Smooth muscle cell (in vitro differentiated cells): ENCODE results near the gene SLC5A2. TPM values are rescaled to one million over a fixed set of nuclear protein-coding genes. Genes with fewer than 3 reads are reported as not detected.
"Not testable (repeated sequence)": the region's sequence is repeated elsewhere in the genome, so short reads cannot be mapped to it uniquely, and the experiment has no call there.

ENCODE experiments used
- DNase-seq: peaks from one replicate; lab custom pipeline; 2025; ENCODE audit not compliant: unreplicated experiment; lab: John Stamatoyannopoulos, UW
- H2AFZ ChIP-seq: fragments of 200-600 bp; sonication (generic); 2 replicates; pipeline ENCODE4 v1.6.0; 2016; ENCODE audit warnings: antibody characterized with exemption, low read depth, mild to moderate bottlenecking
- H3F3A ChIP-seq: fragments of 200-600 bp; sonication (generic); 2 replicates; pipeline ENCODE4 v1.6.0; 2017; ENCODE audit warnings: antibody characterized with exemption, low read depth
- H3K27ac ChIP-seq: fragments of 200-600 bp; sonication (generic); 2 replicates; pipeline ENCODE4 v1.5.1; 2016; ENCODE audit warnings: low read depth, mild to moderate bottlenecking
- H3K27me3 ChIP-seq: fragments of 200-600 bp; sonication (generic); 2 replicates; pipeline ENCODE4 v1.6.1; 2016; ENCODE audit warnings: low read depth, mild to moderate bottlenecking
- H3K36me3 ChIP-seq: fragments of 200-600 bp; sonication (generic); 2 replicates; pipeline ENCODE4 v1.5.1; 2016; ENCODE audit warnings: low read depth
- H3K4me1 ChIP-seq: fragments of 200-600 bp; sonication (generic); 2 replicates; pipeline ENCODE4 v1.5.1; 2016; ENCODE audit warnings: low read depth
- H3K4me2 ChIP-seq: fragments of 200-600 bp; sonication (generic); 2 replicates; pipeline ENCODE4 v1.6.0; 2016; ENCODE audit warnings: mild to moderate bottlenecking
- H3K4me3 ChIP-seq: fragments of 200-600 bp; sonication (generic); 2 replicates; pipeline ENCODE4 v1.5.1; 2016; ENCODE audit warnings: mild to moderate bottlenecking
- H3K79me2 ChIP-seq: fragments of 200-600 bp; sonication (generic); 2 replicates; pipeline ENCODE4 v1.6.0; 2016; ENCODE audit warnings: low read depth, mild to moderate bottlenecking
- H3K9ac ChIP-seq: fragments of 200-600 bp; sonication (generic); 2 replicates; pipeline ENCODE4 v1.6.0; 2016; ENCODE audit warnings: low read depth
- H3K9me3 ChIP-seq: fragments of 200-600 bp; sonication (generic); replicated peaks from 2 replicates; pipeline ENCODE4 v1.5.1; 2016; ENCODE audit warnings: low read depth
- H4K20me1 ChIP-seq: fragments of 200-600 bp; sonication (generic); 2 replicates; pipeline ENCODE4 v1.6.0; 2016; ENCODE audit warnings: low read depth
- CTCF ChIP-seq: fragments of 200-600 bp; sonication (generic); IDR thresholded peaks from 2 replicates; pipeline ENCODE4 v1.5.1; 2017; ENCODE audit warnings: borderline replicate concordance, mild to moderate bottlenecking, antibody characterized with exemption; ENCODE audit not compliant: insufficient read depth, poor library complexity, severe bottlenecking
- WGBS: methylation state at CpG from one replicate; pipeline ENCODE4 v1.1.7; 2016; ENCODE audit warnings: low lambda C conversion rate; 5-methylcytosine and 5-hydroxymethylcytosine counted together
- polyA plus RNA-seq: library from polyadenylated mRNA; unstranded; fragments of >200 nt; fragmentation: Nextera tagmentation; extraction: Ambion mirVana; gene quantifications from 2 replicates; pipeline ENCODE4 v1.2.1, GENCODE V29; 2016
- total RNA-seq: library from RNA; depleted of rRNA; stranded (reverse); fragments of >200 nt; gene quantifications from 2 replicates; pipeline ENCODE4 v1.2.3, GENCODE V29; 2014

The SLC5A2 gene
- total and polyA plus RNA-seq, 2 experiments from 2014 or later: 5.1 TPM; not detected in 1

GRCh38 chr16:31479751-31480150 lies 3.2 kb upstream of the SLC5A2 start:
- Histone ChIP-seq H3K9ac (no peak overlapping the region), H3K36me3 (peaks cover 3% of the 10 kb centered on the region), H3K4me3 (no peak overlapping the region), H3K27me3 (no peaks in the 10 kb centered on the region), H3K27ac (no peak overlapping the region), H3K79me2 (no peaks in the 10 kb centered on the region), H3K4me2 (no peak overlapping the region), H3K4me1 (no peaks in the 10 kb centered on the region), H3K9me3 (no peaks in the 10 kb centered on the region), H2AFZ (no peak overlapping the region), H4K20me1 (peaks cover 43% of the 10 kb centered on the region), H3F3A (peaks cover 32% of the 10 kb centered on the region)
- WGBS: 96% methylated on average over 9 of the region's 9 CpGs
- DNase-seq: no peak
- no peak for TF ChIP-seq CTCF

- no peak overlapping the region for H3K9ac ChIP-seq
- no peaks in the 10 kb centered on the region for H3K4me1 ChIP-seq
- H3F3A ChIP-seq: peaks cover 26% of the 10 kb centered on the region
- H3K4me2 ChIP-seq: no peak overlapping the region
- H2AFZ ChIP-seq: no peak overlapping the region
- no peak overlapping the region for H3K27ac ChIP-seq
- H3K79me2 ChIP-seq: no peaks in the 10 kb centered on the region
- TF ChIP-seq CTCF: no peak
- peaks cover 10% of the 10 kb centered on the region for H3K27me3 ChIP-seq
- WGBS: 74% methylated on average over 7 of the region's 7 CpGs
- H3K4me3 ChIP-seq: no peak overlapping the region
- peaks cover 31% of the 10 kb centered on the region for H4K20me1 ChIP-seq
- no peaks in the 10 kb centered on the region for H3K9me3 ChIP-seq
- H3K36me3 ChIP-seq: no peaks in the 10 kb centered on the region
- DNase-seq: no peak
These were observed 1.9 kb upstream of the SLC5A2 start for GRCh38 chr16:31480851-31481536.

DNA sequence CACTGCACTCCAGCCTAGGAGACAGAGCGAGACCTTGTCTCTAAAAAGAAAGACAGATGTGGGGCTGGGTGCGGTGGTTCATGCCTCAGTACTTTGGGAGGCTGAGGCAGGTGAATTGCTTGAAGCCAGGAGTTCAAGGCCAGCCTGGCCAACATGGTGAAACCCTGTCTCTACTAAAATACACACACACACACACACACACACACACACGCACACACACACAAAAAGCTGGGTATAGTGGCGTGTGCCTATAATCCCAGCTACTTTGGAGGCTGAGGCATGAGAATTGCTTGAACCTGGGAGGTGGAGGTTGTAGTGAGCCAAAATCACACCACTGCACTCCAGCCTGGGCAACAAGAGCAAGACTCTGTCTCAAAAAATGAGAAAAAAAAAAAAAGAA lies 1.1 kb downstream of the SLC5A2 start:
- H3K4me1 ChIP-seq, H3K9ac ChIP-seq, H3K36me3 ChIP-seq, H3F3A ChIP-seq, H3K9me3 ChIP-seq, H3K4me2 ChIP-seq, H3K27ac ChIP-seq, H3K4me3 ChIP-seq, H3K79me2 ChIP-seq, H2AFZ ChIP-seq, H4K20me1 ChIP-seq, DNase-seq: not testable (repeated sequence)
- WGBS: 89% methylated on average over 4 of the region's 4 CpGs
- peaks cover 32% of the 10 kb centered on the region for H3K27me3 ChIP-seq

DNA sequence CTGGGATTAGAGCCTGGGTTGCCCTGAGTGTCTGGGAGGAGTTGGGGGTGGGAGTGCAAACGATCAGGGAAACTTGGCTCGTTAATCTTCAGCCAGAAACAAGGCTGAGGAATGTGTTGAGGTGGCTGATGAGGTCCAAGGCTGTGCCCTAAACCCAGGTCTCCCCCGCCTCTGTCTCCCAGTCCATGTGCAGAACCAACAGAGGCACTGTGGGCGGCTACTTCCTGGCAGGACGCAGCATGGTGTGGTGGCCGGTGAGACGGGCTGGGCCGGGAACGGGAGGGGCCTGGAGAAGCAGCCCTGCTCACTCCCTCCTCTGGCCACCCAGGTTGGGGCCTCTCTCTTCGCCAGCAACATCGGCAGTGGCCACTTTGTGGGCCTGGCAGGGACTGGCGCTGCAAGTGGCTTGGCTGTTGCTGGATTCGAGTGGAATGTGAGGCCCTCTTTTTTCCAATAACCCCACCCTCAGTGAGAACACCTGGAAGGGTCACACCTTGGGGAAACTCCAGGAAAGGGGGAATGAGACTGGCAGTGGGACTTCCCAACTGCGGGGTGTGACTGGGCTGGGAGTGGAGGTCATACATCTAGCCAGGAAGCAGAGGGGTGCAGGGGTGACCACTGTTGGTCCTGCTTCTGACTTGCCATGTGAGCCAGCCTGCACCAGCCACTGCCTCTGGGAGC lies 1.7 kb downstream of the SLC5A2 start:
- Histone ChIP-seq H3K9ac (no peak overlapping the region), H4K20me1 (peaks cover 5% of the 10 kb centered on the region), H3K4me3 (no peak overlapping the region), H3K4me1 (peaks cover 8% of the 10 kb centered on the region), H3F3A (peaks cover 3% of the 10 kb centered on the region), H3K9me3 (no peaks in the 10 kb centered on the region), H3K27me3 (peaks cover 32% of the 10 kb centered on the region), H3K36me3 (no peaks in the 10 kb centered on the region), H2AFZ (no peak overlapping the region), H3K79me2 (no peaks in the 10 kb centered on the region), H3K27ac (no peak overlapping the region), H3K4me2 (peak overlapping the region; percentile 22)
- DNase-seq: no peak
- 39% methylated on average over 13 of the region's 14 CpGs for WGBS
- no peak for TF ChIP-seq CTCF
